ENCODE results near the gene JAZF1.
A peak's percentile ranks its signal among the peaks of the same experiment; 100 is the strongest.
"Not testable (repeated sequence)": the region's sequence is repeated elsewhere in the genome, so short reads cannot be mapped to it uniquely, and the experiment has no call there.

Gene JAZF1

DNA sequence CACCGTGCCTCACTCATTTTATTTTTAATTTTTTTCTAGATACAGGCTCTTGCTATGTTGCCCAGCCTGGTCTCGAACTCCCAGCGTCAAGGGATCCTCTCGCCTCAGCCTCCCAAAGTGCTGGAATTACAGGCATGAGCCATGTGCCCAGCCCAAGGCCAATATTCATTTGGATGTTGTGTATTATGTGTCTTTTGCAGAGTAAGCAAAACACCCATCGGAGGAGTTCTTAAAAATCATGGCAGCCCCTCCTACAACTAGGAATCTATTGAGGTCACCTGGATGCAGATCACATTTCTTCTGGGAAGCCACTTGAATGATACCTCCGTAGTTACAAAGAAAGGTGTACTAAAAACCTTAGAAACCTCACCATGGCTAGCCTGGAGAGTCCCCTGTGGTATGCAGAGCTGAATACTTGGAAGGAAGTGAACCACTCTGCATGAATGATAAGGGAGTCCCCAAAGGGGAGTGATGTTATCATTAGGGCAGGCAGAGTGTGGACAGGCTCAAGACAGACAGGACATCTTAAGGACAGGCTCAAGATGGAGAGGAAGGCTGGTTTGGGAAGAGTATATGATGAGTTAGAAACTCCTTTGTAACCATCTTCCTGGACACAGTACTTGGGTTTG, 254.9 kb downstream of the JAZF1 start:
- H2AFZ ChIP-seq: no peak overlapping the region
- TF ChIP-seq, protein P1, sequence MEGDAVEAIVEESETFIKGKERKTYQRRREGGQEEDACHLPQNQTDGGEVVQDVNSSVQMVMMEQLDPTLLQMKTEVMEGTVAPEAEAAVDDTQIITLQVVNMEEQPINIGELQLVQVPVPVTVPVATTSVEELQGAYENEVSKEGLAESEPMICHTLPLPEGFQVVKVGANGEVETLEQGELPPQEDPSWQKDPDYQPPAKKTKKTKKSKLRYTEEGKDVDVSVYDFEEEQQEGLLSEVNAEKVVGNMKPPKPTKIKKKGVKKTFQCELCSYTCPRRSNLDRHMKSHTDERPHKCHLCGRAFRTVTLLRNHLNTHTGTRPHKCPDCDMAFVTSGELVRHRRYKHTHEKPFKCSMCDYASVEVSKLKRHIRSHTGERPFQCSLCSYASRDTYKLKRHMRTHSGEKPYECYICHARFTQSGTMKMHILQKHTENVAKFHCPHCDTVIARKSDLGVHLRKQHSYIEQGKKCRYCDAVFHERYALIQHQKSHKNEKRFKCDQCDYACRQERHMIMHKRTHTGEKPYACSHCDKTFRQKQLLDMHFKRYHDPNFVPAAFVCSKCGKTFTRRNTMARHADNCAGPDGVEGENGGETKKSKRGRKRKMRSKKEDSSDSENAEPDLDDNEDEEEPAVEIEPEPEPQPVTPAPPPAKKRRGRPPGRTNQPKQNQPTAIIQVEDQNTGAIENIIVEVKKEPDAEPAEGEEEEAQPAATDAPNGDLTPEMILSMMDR (IDR thresholded peaks at IDR 0.05): no peak
- H3K27ac ChIP-seq: no peak overlapping the region
- no peak overlapping the region for H3K4me2 ChIP-seq (ENCODE audit: low read length)
- no peak overlapping the region for H3K9ac ChIP-seq
- no peak overlapping the region for H3K4me3 ChIP-seq (ENCODE audit: low read depth, low read length)
- no peaks in the 10 kb centered on the region for H3K9me3 ChIP-seq (ENCODE audit: control insufficient read depth, low read length)
- no peaks in the 10 kb centered on the region for H3K79me2 ChIP-seq
- H3K4me1 ChIP-seq: peaks cover 7% of the 10 kb centered on the region
- no peaks in the 10 kb centered on the region for H3K36me3 ChIP-seq (ENCODE audit: control insufficient read depth, insufficient read depth, low read length)
- H3K27me3 ChIP-seq (ENCODE audit: control insufficient read depth, insufficient read depth, low read length): no peaks in the 10 kb centered on the region

DNA sequence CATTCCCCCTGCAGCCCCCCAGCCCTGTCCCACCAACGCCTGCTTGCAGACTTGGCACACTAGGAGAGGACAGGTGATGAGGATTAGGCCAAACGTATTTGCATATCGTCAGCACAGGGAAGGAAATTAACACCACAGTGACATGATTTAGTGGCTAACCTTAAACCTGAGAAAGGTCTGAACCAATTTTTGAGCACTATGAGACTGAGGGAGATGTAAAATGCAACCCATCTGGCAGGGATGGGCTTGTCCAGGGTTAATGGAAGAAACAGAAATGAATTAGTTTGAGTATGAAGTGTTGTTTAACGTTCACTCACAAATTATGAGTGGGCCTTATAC, 257.0 kb downstream of the JAZF1 start:
- Histone ChIP-seq H2AFZ (no peak overlapping the region), H3K27ac (no peak overlapping the region), H3K4me3 (ENCODE audit: low read depth, low read length) (no peak overlapping the region), H3K4me1 (peaks cover 7% of the 10 kb centered on the region), H3K79me2 (no peaks in the 10 kb centered on the region), H3K9me3 (ENCODE audit: control insufficient read depth, low read length) (no peaks in the 10 kb centered on the region), H3K27me3 (ENCODE audit: control insufficient read depth, insufficient read depth, low read length) (no peaks in the 10 kb centered on the region), H3K36me3 (ENCODE audit: control insufficient read depth, insufficient read depth, low read length) (no peaks in the 10 kb centered on the region), H3K9ac (no peak overlapping the region), H3K4me2 (ENCODE audit: low read length) (no peak overlapping the region)
- TF ChIP-seq, protein P1 (IDR thresholded peaks at IDR 0.05): no peak

GRCh38 chr7:27922907-27923641, 257.5 kb downstream of the JAZF1 start:
- no peaks in the 10 kb centered on the region for H3K27me3 ChIP-seq (ENCODE audit: control insufficient read depth, insufficient read depth, low read length)
- no peak overlapping the region for H3K27ac ChIP-seq
- H3K9ac ChIP-seq: no peak overlapping the region
- H3K36me3 ChIP-seq (ENCODE audit: control insufficient read depth, insufficient read depth, low read length): no peaks in the 10 kb centered on the region
- H3K79me2 ChIP-seq: no peaks in the 10 kb centered on the region
- H3K4me3 ChIP-seq (ENCODE audit: low read depth, low read length): no peak overlapping the region
- H2AFZ ChIP-seq: no peak overlapping the region
- TF ChIP-seq, protein P1 (IDR thresholded peaks at IDR 0.05): no peak
- peaks cover 10% of the 10 kb centered on the region for H3K4me1 ChIP-seq
- no peaks in the 10 kb centered on the region for H3K9me3 ChIP-seq (ENCODE audit: control insufficient read depth, low read length)
- no peak overlapping the region for H3K4me2 ChIP-seq (ENCODE audit: low read length)

DNA sequence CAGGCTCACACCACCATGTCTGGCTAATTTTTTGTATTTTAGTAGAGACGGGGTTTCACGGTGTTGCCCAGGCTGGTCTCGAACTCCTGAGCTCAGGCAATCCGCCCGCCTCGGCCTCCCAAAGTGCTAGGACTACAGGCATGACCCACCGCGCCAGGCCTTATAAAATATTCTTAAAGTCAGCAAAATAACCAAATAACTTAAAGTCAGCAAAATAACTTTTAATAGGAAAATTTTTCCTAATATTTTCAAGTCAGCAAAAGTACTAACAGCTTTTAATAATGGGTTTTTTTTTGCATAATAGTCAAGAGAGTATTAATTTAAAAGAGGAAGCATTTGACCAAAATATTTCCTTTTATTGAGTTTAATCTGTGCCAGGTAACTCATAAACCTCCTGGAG, 258.2 kb downstream of the JAZF1 start:
- not testable (repeated sequence) for H3K36me3 ChIP-seq (ENCODE audit: control insufficient read depth, insufficient read depth, low read length); H3K27ac ChIP-seq; H3K4me2 ChIP-seq (ENCODE audit: low read length)

DNA sequence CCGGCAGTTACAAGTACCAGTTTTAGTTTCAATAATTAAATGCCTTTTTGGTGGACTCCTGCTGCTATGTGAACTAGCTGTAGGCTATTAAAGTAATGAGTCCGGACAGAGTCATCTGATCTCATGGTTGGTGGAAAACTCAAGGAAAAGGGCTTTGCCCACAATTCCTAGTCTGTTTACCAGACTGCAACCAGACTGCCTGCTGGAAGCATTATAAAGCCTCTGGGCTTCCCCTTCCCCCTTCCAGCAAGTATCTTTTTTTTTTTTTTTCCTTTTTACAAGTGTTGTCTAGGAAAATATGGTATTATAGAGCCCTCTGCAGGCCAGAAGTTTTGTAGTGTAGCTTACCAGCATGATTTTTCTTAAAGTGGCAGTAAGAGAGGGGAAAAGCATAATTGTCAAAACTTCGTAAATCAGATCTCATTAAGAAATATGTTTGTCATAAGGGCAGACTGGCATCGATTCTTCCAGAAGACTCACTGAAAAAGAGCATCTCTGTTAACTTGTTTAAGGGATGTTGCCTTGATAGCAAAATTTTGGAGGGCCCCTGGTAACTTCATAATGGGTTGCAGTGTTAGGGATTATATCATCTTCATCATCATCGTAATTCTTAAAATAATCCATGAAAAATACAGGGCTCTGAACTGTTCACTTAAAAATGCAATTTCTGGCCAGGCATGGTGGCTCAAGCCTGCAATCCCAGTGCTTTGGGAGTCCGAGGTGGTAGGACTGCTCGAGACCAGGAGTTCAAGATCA, 259.3 kb downstream of the JAZF1 start:
- H2AFZ ChIP-seq: no peak overlapping the region
- no peaks in the 10 kb centered on the region for H3K9me3 ChIP-seq (ENCODE audit: control insufficient read depth, low read length)
- TF ChIP-seq, protein P1 (IDR thresholded peaks at IDR 0.05): peak; percentile 45
- H3K4me2 ChIP-seq (ENCODE audit: low read length): no peak overlapping the region
- no peak overlapping the region for H3K27ac ChIP-seq
- H3K79me2 ChIP-seq: no peaks in the 10 kb centered on the region
- H3K9ac ChIP-seq: no peak overlapping the region
- no peaks in the 10 kb centered on the region for H3K27me3 ChIP-seq (ENCODE audit: control insufficient read depth, insufficient read depth, low read length)
- H3K36me3 ChIP-seq (ENCODE audit: control insufficient read depth, insufficient read depth, low read length): no peaks in the 10 kb centered on the region
- H3K4me3 ChIP-seq (ENCODE audit: low read depth, low read length): no peak overlapping the region
- H3K4me1 ChIP-seq: peaks cover 23% of the 10 kb centered on the region

More for the DNA sequence above, 258.2 kb downstream of the JAZF1 start:
- not testable (repeated sequence) for H3K79me2 ChIP-seq; H3K9ac ChIP-seq; H2AFZ ChIP-seq; H3K9me3 ChIP-seq (ENCODE audit: control insufficient read depth, low read length); H3K4me3 ChIP-seq (ENCODE audit: low read depth, low read length); H3K27me3 ChIP-seq (ENCODE audit: control insufficient read depth, insufficient read depth, low read length)
- H3K4me1 ChIP-seq: peaks cover 16% of the 10 kb centered on the region

Measured in parathyroid adenoma (tissue), 2 donors.